Measurements from ENCODE around the gene ABI2. TPM values are rescaled to one million over a fixed set of nuclear protein-coding genes. Genes with fewer than 3 reads are reported as not detected.

Gene ABI2
- total and polyA plus RNA-seq, 9 donors, result 25.0 to 91.6 (median 66.2) TPM

GRCh38 chr2:203455209-203455608, 127.0 kb downstream of the ABI2 start:
- intact Hi-C loops (cut with DNase I), result loop anchor here in 1 of 4 donors (10.0 kb wide), 1 partner anchor 880 kb away; no protein-coding TSS in a partner anchor
- Histone ChIP-seq H3K36me3 (no peaks in the 10 kb centered on the region), H3K27ac (no peak overlapping the region), H3K4me3 (no peak overlapping the region), H3K4me1 (ENCODE audit: insufficient read depth) (no peaks in the 10 kb centered on the region), H3K27me3 (no peaks in the 10 kb centered on the region), H3K9me3 (no peaks in the 10 kb centered on the region)
- 45 to 62% (median 60%) methylated on average over 3 of the region's 3 CpGs for WGBS, 3 donors
- DNase-seq, result no peak
- TF ChIP-seq EP300 (IDR thresholded peaks at IDR 0.05), result no peak
- TF ChIP-seq, protein P1, sequence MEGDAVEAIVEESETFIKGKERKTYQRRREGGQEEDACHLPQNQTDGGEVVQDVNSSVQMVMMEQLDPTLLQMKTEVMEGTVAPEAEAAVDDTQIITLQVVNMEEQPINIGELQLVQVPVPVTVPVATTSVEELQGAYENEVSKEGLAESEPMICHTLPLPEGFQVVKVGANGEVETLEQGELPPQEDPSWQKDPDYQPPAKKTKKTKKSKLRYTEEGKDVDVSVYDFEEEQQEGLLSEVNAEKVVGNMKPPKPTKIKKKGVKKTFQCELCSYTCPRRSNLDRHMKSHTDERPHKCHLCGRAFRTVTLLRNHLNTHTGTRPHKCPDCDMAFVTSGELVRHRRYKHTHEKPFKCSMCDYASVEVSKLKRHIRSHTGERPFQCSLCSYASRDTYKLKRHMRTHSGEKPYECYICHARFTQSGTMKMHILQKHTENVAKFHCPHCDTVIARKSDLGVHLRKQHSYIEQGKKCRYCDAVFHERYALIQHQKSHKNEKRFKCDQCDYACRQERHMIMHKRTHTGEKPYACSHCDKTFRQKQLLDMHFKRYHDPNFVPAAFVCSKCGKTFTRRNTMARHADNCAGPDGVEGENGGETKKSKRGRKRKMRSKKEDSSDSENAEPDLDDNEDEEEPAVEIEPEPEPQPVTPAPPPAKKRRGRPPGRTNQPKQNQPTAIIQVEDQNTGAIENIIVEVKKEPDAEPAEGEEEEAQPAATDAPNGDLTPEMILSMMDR (IDR thresholded peaks at IDR 0.05), result no peak
- TF ChIP-seq POLR2A (IDR thresholded peaks at IDR 0.05), result no peak

GRCh38 chr2:203461746-203462145, 133.6 kb downstream of the ABI2 start:
- Histone ChIP-seq H3K27me3 (no peaks in the 10 kb centered on the region), H3K36me3 (no peaks in the 10 kb centered on the region), H3K4me1 (ENCODE audit: insufficient read depth) (no peaks in the 10 kb centered on the region), H3K4me3 (no peak overlapping the region), H3K27ac (no peak overlapping the region), H3K9me3 (no peaks in the 10 kb centered on the region)
- intact Hi-C loops (cut with DNase I), result no loop called here
- TF ChIP-seq POLR2A (IDR thresholded peaks at IDR 0.05) (no peak), EP300 (IDR thresholded peaks at IDR 0.05) (no peak)
- TF ChIP-seq, protein P1 (IDR thresholded peaks at IDR 0.05), result no peak
- no peak for DNase-seq

DNA sequence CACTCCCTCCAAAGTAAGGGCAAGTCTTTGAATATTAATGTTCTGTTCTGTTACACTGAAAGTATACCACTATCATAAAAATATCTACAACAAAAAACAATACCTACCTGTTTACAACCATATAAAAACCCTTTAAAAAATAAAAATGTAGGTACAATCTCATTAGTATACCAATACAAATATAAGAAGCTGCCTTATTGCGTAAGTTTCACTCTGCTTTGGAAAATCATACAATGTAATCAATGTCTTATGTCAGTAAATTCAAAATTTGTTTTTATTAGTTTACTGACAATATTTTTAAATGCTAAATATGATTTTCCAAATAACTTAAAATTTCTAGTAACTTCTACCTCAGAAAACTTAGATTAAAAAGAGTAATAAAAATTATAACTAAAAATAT, 134.1 kb downstream of the ABI2 start:
- Histone ChIP-seq H3K4me3 (no peak overlapping the region), H3K27me3 (no peaks in the 10 kb centered on the region), H3K9me3 (no peaks in the 10 kb centered on the region), H3K4me1 (ENCODE audit: insufficient read depth) (no peaks in the 10 kb centered on the region), H3K36me3 (no peaks in the 10 kb centered on the region), H3K27ac (no peak overlapping the region)
- DNase-seq, result no peak
- 99 to 100% (median 100%) methylated on average over 1 of the region's 1 CpG for WGBS, 3 donors
- intact Hi-C loops (cut with DNase I), result no loop called here
- TF ChIP-seq POLR2A (IDR thresholded peaks at IDR 0.05) (no peak), EP300 (IDR thresholded peaks at IDR 0.05) (no peak)
- TF ChIP-seq, protein P1 (IDR thresholded peaks at IDR 0.05), result no peak

- Histone ChIP-seq H3K27me3 (no peaks in the 10 kb centered on the region), H3K27ac (no peak overlapping the region), H3K9me3 (no peaks in the 10 kb centered on the region), H3K4me1 (ENCODE audit: insufficient read depth) (no peaks in the 10 kb centered on the region), H3K36me3 (no peaks in the 10 kb centered on the region), H3K4me3 (no peak overlapping the region)
- TF ChIP-seq, protein P1 (IDR thresholded peaks at IDR 0.05), result no peak
- TF ChIP-seq POLR2A (IDR thresholded peaks at IDR 0.05), result no peak
- TF ChIP-seq EP300 (IDR thresholded peaks at IDR 0.05), result no peak
- no peak for DNase-seq
- intact Hi-C loops (cut with DNase I), result no loop called here
Measured at GRCh38 chr2:203463266-203463678, 135.1 kb downstream of the ABI2 start.

DNA sequence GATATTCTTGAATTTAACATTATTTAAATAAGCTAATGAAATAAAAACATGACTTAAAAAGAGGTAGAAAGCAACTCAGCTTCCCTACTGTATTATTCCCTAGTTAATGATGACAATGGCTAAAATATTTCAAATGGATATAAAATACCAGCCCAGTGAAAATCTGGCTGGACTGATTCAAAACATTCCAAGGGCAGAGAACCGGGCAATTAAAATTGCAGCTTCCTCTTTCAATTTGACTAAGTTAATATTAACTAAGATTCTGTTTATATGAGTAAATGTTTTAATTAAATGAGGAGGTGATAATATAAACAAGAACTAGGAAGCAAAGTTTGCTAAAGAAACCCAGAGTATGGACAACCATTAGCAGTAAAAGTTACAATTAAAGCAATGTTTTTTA, 141.4 kb downstream of the ABI2 start:
- no peaks in the 10 kb centered on the region for H3K4me1 ChIP-seq (ENCODE audit: insufficient read depth)
- 9 to 24% (median 9%) methylated on average over 1 of the region's 1 CpG for WGBS, 3 donors
- DNase-seq, result no peak
- H3K4me3 ChIP-seq, result no peak overlapping the region
- H3K36me3 ChIP-seq, result no peaks in the 10 kb centered on the region
- H3K9me3 ChIP-seq, result no peaks in the 10 kb centered on the region
- TF ChIP-seq EP300 (IDR thresholded peaks at IDR 0.05) (no peak), POLR2A (IDR thresholded peaks at IDR 0.05) (no peak)
- TF ChIP-seq, protein P1 (IDR thresholded peaks at IDR 0.05), result no peak
- intact Hi-C loops (cut with DNase I), result no loop called here
- H3K27me3 ChIP-seq, result no peaks in the 10 kb centered on the region
- no peak overlapping the region for H3K27ac ChIP-seq

Measured in ovary (tissue), 9 donors.